AG09319 (cell line): Measurements from ENCODE around the gene OTOG.

Source experiments
- DNase-seq: peaks from one replicate; pipeline ENCODE4 v3.0.0-alpha.2; 2010; ENCODE audit warnings: low read depth; ENCODE audit errors: extremely low read depth
- CTCF ChIP-seq: IDR thresholded peaks from 2 replicates; pipeline ENCODE4 v1.5.1; 2011; ENCODE audit warnings: low read depth, mild to moderate bottlenecking, inconsistent platforms, low read length, moderate library complexity

OTOG gene

GRCh38 chr11:17682848-17683247, 135.8 kb downstream of the OTOG start:
- TF ChIP-seq CTCF = no peak

GRCh38 chr11:17683377-17684161, 136.5 kb downstream of the OTOG start:
- TF ChIP-seq CTCF = no peak
- DNase-seq = no peak

More at GRCh38 chr11:17682848-17683247, 135.8 kb downstream of the OTOG start:
- no peak for DNase-seq

- DNase-seq = no peak
- no peak for TF ChIP-seq CTCF
These were observed 137.5 kb downstream of the OTOG start for GRCh38 chr11:17684550-17684949.

- DNase-seq = no peak
- TF ChIP-seq CTCF = no peak
These were observed 139.3 kb downstream of the OTOG start for GRCh38 chr11:17686231-17686980.

- no peak for TF ChIP-seq CTCF
These were observed 141.0 kb downstream of the OTOG start for GRCh38 chr11:17687946-17688670.

GRCh38 chr11:17691550-17691949, 144.5 kb downstream of the OTOG start:
- DNase-seq = no peak

More at GRCh38 chr11:17687946-17688670, 141.0 kb downstream of the OTOG start:
- no peak for DNase-seq

More at GRCh38 chr11:17691550-17691949, 144.5 kb downstream of the OTOG start:
- TF ChIP-seq CTCF = no peak
